Dermis microvascular lymphatic vessel endothelial cell (primary cell): ENCODE results near the gene DAB2IP. TPM values are rescaled to one million over a fixed set of nuclear protein-coding genes. Genes with fewer than 3 reads are reported as not detected.

Source experiments
- DNase-seq, 2 donors: peaks; one replicate each; pipeline versions ENCODE4 v3.0.0 to v3.0.0-alpha.2; 2010; ENCODE audit warnings: low read depth in 2 of 2
- total RNA-seq: library from RNA; depleted of rRNA; stranded (reverse); fragments of >200 nt; gene quantifications from 2 replicates; pipeline ENCODE4 v1.2.1, GENCODE V29; 2014

The DAB2IP gene
- total RNA-seq, 1 donor from 2014 or later, result 15.3 TPM

DNA sequence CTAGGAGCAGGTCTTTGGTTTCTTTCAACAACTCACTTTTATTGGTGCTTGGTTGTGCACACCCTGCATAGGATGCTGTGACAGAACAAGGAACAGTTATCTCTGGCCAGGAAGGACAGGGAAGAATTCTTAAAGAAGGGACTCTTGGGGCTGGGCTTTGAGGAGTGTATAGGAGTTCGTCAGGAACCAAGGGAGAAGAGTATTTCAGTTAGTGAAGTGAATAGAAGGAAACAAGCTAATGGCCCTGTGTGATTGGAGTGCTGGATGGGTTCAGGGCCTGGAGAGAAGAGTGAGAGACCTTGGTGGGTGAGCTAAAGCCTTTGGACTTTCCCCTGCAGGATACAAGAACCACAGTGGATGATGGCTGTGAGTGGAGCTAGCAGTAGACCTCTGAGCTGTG, 32.2 kb downstream of the DAB2IP start:
- DNase-seq, result no peak

DNA sequence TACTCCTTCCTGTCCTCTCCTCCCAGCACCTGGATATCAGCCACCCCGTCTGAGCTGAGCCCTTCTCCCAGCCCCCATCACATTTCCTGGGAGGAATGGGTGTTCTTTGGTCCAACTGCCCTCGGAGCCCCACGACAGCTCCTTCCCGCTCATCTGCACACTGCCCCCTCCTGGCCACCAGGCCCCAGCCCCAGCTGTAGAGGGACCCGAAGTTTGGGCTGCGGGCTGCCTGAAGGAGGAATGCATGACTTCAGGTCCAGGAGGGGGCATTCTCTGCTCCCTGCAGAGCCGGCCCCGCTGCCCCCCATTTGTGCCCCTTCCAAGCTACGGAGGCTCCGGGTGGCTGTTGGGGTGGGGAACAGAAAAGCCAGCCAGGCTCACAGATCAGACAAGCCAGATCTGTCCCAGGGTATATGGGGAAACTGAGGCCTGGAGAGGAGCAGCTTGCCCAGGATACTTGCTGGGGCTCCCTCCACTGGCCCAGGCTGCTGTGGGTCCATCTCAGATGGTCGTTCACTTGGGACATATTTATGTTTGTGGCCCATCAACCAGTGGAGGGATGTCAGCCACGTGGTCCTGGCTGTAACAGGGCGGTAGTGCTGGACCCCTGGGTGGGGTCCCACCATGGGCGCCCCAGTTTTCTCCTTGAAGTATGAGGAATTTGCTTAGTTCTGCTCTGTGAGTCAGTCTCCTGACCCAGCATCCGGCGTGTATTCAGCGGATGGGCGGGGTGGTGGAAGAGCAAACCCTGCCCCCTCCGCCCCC, 33.1 kb downstream of the DAB2IP start:
- DNase-seq, result peak in 1 of 2 donors; percentile 46

DNA sequence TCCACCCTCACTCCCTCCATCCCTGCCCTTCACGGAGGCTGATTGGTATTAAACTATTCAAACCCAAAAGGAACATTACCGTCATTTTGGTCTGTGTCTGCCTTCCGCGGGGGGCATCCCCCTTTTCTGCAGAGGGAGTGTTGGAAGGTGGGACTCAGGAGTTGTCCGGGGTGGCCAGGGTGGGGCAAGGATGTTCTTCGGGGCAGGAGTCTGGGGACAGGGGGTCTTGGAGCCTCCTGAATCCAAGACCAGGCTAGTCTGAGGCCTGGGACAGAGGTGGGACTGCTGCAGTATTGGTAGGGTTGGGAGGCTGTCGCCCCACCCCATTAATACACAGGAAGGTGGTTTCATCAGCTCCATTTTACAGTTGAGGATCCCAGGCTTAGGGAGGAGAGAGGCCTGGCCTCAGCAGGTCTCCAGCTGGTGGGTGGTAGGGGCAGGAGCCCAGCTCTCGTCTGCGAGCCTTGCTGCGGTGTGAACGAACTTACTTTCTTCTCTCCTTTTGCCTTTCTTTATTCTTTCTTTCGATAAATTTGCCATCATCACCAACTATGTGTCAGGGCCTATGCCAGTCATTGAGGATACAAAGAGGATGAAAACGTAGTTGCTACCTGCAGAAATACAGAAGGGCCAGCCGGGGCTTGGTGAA, 33.8 kb downstream of the DAB2IP start:
- DNase-seq, result no peak

DNA sequence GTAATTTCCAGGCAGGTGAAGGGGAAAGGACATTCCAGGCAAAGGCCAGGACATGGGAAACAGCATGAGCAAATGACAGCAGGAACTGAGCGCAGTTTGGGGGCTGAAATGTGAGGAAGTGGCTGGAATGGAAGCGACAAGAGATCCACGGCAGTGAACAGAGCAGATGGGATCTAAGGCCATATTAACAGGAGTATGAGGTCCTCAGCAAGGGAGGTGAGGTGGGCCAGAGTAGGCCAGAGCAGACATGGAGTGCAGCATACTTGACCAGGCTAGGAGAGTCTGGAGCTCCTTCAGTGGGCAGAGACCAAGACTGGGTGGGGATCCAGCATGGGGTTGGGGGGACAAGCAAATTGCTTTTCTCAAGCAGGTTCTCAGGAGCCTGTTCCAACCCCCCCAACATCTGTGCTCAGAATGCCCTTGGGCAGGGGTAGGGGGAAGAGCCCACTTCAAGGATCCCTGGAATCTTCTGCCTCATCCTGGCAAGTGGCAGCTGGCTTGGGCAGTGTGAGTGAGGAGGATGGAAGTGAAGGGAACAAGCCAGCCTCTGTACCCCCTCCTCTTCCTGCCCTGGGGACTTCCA, 34.5 kb downstream of the DAB2IP start:
- DNase-seq, result no peak

DNA sequence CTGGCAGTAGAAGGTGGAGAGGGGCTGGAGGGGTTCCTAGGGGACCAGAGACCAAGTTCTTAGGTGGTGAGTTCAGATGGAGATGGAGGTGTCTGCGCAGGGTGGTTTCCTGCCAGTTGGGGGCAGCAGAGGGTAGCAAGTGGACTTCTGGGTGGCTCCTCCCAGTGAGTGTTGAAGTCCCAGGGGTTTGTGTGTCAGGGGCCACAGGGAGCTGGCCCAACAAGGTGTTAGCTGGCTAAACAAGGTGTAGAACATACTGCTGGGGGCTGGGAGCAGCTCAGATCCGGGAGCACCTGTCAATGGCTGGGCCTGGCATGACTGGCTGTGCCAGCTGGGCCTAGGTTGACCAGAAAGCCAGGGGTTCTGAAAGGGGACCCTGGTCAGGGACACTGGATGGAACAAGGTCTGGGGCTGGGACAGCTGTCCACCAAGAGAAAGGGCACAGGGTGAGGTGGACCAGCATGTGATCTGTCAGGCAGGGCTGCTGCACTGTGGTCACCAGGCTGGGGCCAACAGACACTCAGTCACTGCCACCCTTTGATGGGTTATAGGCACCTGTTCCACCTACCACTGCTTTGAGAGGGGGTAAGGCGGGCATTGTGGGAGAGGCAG, 35.6 kb downstream of the DAB2IP start:
- peak; percentile 54 to 77 for DNase-seq

DNA sequence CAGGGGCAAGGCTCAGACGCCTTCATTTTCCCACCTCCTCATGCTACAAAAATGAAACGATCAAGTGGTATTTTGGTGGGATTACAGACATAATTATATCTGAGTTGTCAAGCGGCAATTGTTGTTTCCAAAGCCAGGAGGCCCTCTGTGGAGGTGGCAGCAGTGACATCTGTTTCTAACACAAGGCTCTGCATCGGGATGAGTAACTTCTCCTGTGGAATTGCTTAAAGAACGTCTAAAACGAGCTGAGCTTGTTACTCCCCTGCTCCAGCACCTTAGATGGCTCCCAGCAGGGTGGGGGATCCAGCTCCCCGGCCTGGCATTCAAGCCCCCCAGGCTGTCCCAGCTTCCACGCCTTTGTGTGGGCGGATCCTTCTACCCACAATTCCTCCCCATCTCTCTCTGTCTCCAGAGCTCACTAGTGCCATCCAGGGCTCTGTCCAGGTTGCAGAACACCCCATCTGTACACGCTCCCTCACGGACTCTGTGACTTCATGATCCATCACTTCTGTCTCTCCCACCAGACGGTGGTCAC, 36.8 kb downstream of the DAB2IP start:
- no peak for DNase-seq

DNA sequence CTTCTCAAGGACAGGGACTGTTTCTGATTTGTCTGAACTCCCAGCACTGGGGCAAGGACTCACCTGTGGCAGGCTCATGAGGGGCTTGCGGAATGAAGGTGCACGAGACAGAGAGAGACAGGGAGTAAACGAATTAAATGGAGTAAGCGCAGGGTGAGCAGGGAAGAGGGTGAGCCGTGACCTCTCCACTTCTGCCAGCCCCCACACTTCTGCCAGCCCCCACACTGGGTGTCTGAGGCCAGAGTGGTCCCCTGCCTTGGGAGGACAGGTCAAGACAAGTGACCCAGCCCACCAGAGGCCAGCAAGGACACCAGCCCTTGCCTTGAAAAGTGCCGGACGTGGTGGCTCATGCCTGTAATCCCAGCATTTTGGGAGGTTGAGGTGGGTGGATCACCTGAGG, 37.2 kb downstream of the DAB2IP start:
- no peak for DNase-seq

DNA sequence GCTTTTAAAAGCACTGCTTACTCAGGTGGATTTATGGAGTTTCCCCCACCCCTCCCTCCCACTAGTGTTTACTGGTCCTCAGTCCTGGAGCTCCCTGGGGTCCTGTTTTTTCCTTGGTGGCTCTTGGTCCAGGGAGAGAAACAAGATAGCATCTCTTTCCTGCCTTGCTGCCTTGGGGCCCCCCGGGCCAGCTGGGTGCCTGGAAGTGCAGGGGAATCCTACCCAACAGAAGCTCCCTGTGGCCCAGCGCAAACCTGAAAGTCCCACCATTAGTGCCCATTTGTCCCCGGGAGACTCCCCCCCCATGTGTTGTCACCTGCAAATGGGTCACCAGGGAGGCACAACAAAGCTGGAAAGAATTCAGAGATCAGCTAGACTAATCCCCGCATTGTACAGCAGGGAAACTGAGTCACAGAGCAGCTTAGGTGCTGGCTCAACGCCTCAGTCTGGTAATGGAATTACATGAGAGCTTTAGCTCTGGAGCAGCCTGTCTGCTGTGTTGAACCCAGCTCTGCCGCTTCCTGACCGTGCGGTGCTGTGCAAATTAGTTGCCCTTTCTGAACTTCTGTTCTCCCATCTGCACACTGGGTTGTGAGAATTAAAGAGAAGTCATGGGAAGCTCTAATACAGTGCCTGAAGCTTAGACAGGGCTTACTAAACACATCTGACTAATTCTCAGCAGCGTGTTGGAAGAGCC, 38.2 kb downstream of the DAB2IP start:
- no peak for DNase-seq

DNA sequence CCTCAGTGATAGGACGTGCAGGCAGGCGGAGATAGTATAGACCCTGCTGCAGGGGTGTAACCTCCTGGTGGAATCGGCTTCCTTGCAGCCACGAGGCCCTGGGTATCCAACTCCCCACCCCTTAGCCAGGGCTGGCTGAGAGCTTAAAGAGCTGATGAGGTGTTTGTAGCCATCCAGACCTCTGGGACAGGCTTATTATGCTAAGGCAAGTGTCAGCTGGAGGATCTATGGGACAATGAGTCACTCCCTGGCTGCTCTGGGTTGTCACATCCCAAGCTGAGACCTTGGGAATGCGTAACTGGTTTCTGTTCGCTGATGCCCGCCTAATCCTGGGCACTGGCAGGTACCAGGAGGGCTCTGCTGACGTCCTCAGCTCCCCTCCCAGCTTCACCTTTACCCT, 38.9 kb downstream of the DAB2IP start:
- no peak for DNase-seq

DNA sequence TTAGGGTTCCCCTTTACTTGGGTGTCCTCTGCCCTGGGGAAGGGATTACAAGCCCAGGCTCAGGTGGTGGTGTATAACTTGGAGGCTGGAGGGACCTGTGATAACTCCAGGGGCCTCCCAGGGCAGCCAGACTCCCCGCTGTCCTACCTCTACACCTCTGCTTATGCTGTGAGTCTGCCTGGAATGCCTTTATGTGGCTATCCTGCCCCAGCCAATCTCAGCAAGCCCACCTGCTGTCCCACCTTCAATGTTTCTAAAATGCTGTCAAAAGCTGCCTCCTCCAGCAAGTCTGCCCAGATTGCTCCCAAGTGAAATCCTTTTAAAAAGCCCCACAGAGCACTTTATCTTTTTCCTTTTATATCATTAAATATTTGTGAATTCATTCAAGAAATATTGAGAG, 39.3 kb downstream of the DAB2IP start:
- DNase-seq, result no peak

DNA sequence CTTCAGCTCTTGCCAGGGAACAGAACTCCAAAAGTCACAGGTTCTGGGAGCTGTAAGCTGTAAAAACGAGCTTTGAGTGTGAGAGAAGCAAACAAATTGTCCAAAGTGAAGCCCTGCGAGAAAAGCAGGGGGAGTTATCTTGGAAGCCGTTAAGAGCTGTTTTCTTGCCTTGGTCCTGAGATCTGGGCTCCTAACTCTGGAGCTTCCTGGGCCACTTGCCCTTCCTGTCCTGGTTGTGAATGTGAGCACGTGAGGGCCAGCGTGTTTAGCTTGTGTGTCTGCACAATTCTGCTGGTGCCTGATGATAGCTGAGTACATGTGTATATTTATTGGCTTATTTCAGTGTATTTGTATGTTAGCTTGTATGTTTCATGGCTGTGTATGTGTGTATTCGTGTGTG, 40.5 kb downstream of the DAB2IP start:
- no peak for DNase-seq

DNA sequence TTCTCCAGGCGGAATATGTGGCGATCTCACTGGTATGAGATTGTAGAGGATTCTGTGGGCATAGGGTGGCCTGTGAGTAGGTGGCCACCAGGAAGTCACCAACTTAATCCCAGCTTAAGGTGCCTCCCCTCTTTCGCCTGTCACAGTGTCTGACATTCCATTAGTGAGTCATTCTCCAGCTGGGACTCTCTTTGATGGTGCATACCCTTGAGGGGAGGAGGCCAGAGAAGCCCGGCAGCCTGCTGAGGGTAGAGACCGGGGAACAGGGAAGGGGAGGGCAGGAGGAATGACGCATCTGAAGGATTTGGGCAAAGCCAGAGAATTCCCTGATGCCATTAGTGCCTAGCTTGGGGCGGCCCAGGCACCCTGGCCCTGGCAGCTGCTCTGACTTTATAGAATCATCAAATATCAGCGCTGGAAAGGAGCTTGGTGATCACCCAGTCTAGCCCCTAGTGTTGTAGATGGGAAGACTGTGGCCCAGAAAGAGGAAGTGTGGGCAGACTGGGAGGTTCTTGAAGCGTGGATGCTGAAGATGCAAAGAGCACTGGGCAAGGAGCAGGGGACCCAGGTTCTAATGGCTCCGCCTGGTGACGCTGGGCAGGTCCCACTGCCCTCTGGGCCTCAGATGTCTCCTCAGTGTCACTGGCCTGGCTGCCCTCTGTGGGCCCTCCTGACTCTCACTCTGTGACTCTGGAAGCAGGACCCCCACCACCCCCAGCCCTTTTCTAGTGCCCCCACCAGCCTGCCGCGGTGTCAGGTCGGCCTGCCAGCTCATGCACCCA, 41.4 kb downstream of the DAB2IP start:
- peak in 1 of 2 donors; percentile 29 for DNase-seq

DNA sequence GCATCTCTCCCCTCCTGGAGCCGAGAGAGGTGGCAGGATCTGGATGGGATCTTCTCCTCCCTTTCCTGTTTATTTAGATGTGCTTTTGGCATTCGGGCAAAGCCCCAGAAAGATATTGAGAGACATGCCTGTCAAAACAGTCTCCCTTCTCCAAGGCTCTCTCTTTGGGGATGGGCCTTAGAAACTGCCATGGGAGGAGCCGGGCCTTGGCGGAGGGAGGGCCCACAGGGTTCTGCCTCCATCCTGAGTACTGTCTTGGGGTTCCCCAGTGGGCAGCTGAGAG, 41.9 kb downstream of the DAB2IP start:
- DNase-seq, result no peak

DNA sequence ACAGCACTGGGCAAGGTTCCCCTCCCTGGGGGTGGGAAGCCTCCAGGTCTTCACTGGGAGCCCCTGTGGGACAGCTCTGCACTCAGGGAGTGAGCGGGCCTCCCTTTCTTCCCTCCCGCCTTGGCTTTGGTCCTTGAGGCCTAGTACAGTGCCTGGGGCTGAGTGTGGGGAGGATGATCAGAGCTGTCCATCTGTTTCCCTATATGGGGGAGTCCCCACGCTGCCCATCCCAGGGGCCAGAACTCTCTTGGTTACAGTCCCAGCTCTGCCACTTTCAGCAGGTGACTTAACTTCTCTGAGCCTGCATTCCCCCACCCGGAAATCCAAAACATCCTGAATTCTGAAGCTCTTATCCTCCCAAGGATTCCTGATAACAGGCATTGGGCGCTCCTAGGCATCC, 42.6 kb downstream of the DAB2IP start:
- DNase-seq, result no peak

DNA sequence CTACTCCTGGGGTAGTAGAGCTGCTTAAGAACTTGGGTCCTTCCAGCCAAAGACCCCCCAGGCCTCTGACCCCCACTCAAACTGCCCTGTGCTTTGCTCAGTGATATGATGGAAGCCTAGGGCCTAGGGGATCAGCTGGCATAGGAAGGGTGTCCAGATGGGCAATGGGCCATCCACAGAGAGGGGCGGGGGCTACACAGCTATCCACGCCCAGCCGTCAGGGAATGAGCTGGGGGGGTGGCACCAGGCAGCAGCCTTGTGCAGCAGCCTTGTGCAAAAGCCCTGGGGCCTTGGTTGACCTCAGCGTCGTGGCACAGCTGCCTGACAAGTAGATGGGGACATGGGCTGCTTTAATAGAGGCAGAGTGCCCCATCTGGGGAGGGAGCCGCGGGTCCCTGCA, 43.2 kb downstream of the DAB2IP start:
- no peak for DNase-seq

DNA sequence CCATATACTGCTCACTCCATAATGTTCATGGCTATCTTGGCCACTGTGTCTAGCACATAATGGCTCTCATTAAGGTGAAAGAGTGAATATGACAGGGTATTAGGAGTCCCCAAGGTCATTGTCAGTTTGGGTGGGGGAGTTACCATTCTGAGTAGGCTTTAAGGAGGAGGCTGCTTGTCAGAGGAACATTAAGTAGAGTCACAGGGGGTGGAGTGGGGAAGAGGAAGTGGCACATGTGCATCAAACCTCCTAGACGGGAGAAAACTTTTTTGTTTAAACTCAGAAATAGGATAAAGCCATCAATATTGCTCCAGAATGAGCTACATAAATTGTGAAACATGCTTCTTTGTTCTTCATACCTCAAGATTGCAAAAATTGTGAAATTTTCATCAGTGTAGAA, 45.5 kb downstream of the DAB2IP start:
- no peak for DNase-seq

DNA sequence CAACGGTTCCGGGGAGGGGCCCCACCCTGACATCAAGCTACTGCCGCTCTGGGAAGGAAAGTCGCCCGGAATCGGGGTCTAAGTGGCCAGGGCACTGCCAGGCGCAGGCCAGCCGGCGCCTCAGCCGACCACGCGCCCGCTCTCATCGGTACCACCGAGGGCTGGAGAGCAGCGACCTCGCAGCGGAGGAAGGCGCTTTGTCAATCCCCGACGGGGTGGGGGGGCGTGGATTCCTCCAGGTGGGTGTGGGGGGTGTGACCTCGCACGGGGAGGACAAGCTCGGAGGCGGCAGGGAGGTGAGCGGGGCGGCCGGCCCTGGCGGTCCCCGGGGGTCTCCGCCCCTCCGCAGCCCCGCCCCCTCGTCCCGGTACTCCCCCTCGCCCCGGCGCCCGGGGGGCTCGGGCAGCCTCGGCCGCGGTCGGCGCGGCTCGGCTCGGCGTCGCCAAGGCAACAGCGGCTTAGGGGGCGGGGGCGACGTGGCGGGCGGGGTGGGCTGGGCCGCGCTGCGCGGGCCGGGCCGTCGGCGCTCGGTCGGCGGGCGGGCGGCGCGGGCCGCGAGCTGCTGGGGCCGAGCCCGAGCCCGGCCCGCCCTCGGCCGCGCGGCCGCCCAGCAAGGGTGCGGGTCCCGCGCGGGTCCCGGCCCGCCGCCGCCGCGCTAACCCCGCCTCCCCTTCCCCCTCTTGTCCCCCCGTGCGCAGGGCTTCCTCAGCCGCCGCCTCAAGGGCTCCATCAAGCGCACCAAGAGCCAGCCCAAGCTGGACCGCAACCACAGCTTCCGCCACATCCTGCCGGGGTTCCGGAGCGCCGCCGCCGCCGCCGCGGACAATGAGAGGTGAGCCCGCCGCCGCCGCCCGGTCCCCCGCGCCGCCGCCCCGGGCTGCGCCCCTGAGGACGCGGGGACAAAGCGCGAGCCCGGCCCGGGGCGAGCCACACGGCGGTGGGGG, 47.5 kb downstream of the DAB2IP start:
- peak in 1 of 2 donors; percentile 64 for DNase-seq

DNA sequence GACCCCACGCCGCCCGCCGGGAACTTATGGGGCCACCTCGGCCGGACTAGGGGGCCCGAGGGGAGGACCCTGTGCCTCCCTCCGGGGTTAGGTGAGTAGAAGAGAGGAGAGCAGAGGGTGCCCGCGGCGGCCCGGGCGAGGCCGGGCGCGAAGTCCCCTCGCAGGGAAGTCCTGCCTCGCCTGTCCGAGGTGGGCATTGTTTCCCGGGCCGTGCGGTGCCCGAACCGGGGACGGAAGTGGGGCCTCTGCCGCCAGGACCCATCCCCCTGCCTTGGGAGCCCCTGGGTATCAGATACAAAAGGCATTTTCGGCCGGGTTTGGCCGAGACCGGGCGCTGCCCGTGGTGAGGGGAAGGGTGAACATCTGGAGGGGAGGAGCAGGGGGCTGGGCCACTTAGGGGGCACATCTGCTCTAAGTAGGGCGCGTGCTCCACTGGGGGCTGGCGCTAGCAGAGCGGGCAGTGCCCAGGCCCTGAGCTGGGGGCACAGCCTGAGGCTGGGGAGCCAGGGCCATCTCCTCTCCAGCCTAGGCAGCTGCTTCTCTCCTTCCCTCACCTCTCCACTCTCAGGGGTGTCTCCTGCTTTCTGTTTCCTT, 48.2 kb downstream of the DAB2IP start:
- no peak for DNase-seq

DNA sequence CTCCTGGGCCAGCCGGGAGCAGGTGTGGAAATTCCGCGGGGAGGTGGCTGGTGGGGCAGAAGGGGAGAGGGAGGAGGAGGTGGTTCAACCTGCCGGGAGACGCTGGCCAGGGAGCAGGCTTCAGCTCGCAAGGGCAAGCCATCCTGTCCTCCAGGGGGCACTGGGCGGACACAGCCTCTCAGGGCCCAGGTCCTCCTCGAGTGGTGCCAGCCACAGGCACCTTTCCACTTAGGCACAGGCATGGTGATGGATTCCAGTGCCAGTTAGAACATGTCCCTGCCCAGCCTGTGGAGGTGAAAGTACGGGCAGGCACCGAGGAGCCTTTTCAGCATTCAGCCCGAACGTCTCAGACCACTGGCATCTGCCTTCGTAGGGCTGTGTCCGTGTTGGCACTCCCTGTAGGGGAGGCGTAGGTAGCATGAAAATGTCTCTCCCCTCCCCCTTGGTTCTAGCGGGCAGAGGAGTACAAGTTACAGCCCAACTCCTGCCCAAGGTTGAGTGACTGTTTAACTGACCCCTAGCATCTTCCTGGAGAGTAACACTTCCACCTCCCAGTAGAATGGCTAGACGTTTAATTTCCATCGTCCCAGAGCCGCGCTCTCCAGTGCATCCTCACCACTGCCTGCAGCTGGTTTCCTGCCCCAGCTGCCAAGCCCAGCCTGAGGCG, 48.9 kb downstream of the DAB2IP start:
- DNase-seq, result peak in 1 of 2 donors; percentile 63
